ENCODE results near the gene CYCS. TPM values are rescaled to one million over a fixed set of nuclear protein-coding genes. Genes with fewer than 3 reads are reported as not detected.
"Not testable (repeated sequence)": the region's sequence is repeated elsewhere in the genome, so short reads cannot be mapped to it uniquely, and the experiment has no call there.

Gene CYCS
- total RNA-seq, 1 donor from 2014 or later, result 280 TPM

DNA sequence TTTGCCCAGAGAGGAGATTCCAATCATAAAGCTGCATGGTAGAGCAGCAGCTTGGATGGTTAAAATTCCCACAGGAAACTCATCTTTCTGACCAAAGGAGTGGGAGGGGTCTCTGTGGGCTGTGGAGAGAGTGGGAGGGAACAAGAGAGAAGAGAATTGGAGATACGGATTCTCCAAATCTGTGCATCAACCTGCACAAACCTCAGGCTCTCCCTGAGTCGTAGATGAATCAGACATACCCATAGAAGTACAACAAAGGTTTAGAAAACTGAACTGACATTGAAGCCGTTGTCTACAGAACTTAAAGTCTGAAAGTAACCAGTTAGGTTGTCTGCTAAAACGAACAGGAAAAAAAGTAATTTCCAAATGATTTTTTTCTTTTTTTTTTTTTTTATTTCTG is 41.9 kb downstream of the CYCS start:
- no peak overlapping the region for H3K4me3 Mint-ChIP-seq
- DNase-seq (ENCODE audit: low spot score), result no peak
- peaks cover 33% of the 10 kb centered on the region for H3K27me3 Mint-ChIP-seq (ENCODE audit: insufficient read depth)
- no peaks in the 10 kb centered on the region for H3K36me3 Mint-ChIP-seq (ENCODE audit: low read depth)
- H3K27ac Mint-ChIP-seq, result no peak overlapping the region
- H3K9me3 Mint-ChIP-seq, result no peaks in the 10 kb centered on the region
- intact Hi-C loops (cut with micrococcal nuclease), result no loop called here
- H3K4me1 Mint-ChIP-seq (ENCODE audit: low read depth), result no peaks in the 10 kb centered on the region

DNA sequence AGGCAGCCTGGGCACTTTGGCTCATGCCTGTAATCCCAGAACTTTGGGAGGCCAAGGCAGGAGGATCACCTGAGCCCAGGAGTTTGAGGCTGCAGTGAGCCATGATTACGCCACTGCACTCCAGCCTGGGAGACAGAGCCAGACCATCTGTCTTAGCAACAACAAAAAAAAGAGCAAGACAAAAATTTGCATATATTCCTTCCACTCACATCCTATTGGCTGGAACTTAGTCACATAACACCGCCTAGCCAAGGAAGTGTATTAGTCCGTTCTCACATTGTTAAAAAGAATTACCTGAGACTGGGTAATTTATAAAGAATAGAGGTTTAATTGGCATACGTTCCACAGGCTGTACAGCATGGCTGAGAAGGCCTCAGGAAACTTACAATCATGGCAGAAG is 43.0 kb downstream of the CYCS start:
- H3K4me3 Mint-ChIP-seq; H3K9me3 Mint-ChIP-seq; H3K4me1 Mint-ChIP-seq (ENCODE audit: low read depth); H3K36me3 Mint-ChIP-seq (ENCODE audit: low read depth); H3K27ac Mint-ChIP-seq; intact Hi-C loops (cut with micrococcal nuclease); DNase-seq (ENCODE audit: low spot score): not testable (repeated sequence)
- peaks cover 34% of the 10 kb centered on the region for H3K27me3 Mint-ChIP-seq (ENCODE audit: insufficient read depth)

DNA sequence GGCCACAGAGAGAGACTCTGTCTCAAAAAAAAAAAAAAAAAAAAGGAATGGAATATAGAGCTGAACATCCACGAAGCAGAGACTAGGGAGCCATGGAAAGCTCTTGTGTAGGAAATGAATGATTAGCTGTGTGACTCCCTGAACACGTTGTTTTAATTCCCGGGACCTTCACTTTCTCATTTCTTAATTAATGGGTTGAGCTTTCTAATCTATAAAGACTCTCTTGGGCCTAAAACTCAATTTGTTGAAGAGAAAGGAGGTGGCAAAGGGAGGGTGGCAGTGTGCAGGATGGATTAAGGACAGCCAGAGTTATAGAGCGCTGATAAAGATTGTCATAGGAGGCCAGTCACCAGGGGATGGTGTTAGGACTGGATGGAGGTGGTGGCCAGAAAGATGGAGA is 48.0 kb downstream of the CYCS start:
- Mint-ChIP-seq H3K36me3 (ENCODE audit: low read depth) (no peaks in the 10 kb centered on the region), H3K27me3 (ENCODE audit: insufficient read depth) (peaks cover 11% of the 10 kb centered on the region), H3K4me1 (ENCODE audit: low read depth) (peaks cover 16% of the 10 kb centered on the region), H3K4me3 (no peak overlapping the region), H3K9me3 (no peaks in the 10 kb centered on the region), H3K27ac (no peak overlapping the region)
- intact Hi-C loops (cut with micrococcal nuclease), result no loop called here
- no peak for DNase-seq (ENCODE audit: low spot score)

DNA sequence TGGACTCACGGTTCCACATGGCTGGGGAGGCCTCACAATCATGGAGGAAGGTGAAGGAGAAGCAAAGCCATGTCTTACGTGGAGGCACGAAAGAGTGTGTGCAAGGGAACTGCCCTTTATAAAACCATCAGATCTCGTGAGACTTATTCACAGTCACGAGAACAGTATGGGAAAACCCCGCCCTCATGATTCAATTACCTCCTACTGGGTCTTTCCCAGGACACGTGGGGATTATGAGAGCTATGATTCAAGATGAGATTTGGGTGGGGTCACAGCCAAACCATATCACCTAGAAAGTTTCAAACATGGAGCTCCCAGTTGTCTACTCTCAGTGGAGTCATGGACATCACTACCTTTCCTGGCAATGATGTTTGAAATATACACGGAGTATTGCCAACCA is 49.6 kb downstream of the CYCS start:
- Mint-ChIP-seq H3K36me3 (ENCODE audit: low read depth) (no peaks in the 10 kb centered on the region), H3K4me1 (ENCODE audit: low read depth) (peaks cover 16% of the 10 kb centered on the region), H3K27me3 (ENCODE audit: insufficient read depth) (peaks cover 6% of the 10 kb centered on the region), H3K9me3 (no peaks in the 10 kb centered on the region), H3K4me3 (no peak overlapping the region), H3K27ac (no peak overlapping the region)
- intact Hi-C loops (cut with micrococcal nuclease), result no loop called here
- no peak for DNase-seq (ENCODE audit: low spot score)

DNA sequence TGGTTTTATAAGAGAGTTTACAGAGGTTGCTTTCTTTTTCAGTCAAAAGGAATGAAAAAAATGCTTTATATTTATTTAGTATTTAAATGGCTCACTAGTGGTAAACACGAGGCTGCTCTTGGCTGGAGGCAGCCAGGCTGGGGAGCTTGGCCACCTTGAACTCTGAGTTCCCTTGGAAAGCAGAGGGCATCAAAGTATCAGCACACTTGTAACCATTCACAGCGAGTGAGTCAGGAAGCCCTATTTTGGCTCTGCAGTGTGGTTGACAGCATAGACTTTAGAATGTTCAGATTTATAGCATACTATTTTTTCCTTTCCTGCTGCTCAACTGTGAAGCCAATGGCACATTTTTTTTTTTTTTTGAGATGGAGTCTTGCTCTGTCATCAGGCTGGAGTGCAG is 51.6 kb downstream of the CYCS start:
- intact Hi-C loops (cut with micrococcal nuclease), result loop anchor here (5.0 kb wide), 1 partner anchor 106 kb away; no protein-coding TSS in a partner anchor
- DNase-seq (ENCODE audit: low spot score), result no peak
- no peak overlapping the region for H3K27ac Mint-ChIP-seq
- H3K27me3 Mint-ChIP-seq (ENCODE audit: insufficient read depth), result peaks cover 6% of the 10 kb centered on the region
- H3K4me1 Mint-ChIP-seq (ENCODE audit: low read depth), result peaks cover 35% of the 10 kb centered on the region
- H3K36me3 Mint-ChIP-seq (ENCODE audit: low read depth), result no peaks in the 10 kb centered on the region
- H3K4me3 Mint-ChIP-seq, result no peak overlapping the region
- no peaks in the 10 kb centered on the region for H3K9me3 Mint-ChIP-seq

Other genes with a start within 250 kb of the CYCS start
- gene OSBPL3, start 145.1 kb downstream of the CYCS start, total RNA-seq, result 90.6 and 101 TPM in 2 replicates
- not detected in 2 replicates for gene NPVF, start 103.2 kb upstream of the CYCS start, total RNA-seq